Stimulated activated CD4-positive, alpha-beta T cell treated with anti-CD3 and anti-CD28 coated beads, Interleukin-12 subunit alpha, Interleukin-12 subunit beta, amount 100 ng/mL, for 4 hours (primary cell): ENCODE results near the gene UQCRQ.

Experiments
- DNase-seq: peaks from one replicate; pipeline ENCODE4 v3.0.0-alpha.2; 2020

UQCRQ gene

DNA sequence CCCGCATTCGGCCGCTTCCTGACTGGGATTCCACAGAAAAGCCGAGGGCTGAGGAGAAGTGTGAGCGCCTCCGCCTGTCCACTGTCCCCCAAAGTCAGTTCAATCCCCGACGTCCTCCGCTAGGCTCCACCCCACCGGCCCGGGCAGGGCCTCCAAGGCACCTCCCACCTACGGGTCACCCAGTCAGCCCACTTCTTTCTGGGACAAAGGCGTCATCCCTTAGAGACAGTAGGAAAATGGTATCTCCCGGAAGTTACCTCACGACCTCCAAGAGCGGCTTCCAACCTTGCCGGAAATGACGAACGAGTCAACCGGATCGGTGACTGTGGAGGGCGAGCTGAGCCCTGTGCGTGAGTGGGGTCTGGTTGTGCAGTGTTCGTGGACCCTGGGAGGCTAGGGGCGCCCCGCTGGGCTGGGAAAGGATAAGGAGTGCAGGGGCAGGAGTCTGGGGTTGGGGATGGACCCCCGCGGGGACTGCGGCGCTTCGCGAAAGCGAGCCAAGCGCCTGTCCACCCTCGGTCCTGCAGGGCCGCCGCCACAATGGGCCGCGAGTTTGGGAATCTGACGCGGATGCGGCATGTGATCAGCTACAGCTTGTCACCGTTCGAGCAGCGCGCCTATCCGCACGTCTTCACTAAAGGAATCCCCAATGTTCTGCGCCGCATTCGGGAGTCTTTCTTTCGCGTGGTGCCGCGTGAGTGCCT lies at the start of gene UQCRQ, which contains the start of gene GDF9:
Gene UQCRQ (plus strand): TSS at position 301 of the 704 bp plus-strand sequence. CDS start 240 bp downstream, at position 541.
Gene GDF9 (minus strand): TSS at position 128 of the 704 bp plus-strand sequence. CDS start 1,936 bp downstream, outside the sequence.
- peak; percentile 79 for DNase-seq

DNA sequence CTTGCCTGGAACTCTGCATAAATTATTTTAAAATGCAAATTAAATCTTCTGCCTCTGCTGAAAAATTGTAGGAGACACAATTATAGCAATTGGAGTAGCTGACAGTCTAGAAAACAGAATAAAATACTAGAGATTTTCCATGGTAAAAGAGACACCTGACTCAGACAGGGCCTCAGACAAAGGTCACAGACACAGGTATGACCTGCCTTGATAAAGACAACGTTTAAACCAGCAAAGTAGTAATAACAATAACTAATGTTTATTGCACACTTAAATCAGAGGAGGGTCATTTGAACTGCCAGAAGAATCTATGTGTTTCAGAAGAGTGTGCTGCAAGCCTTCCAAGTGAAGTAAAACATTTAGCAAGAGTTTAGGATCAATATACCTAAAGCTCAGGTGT lies 49.4 kb upstream of the UQCRQ start:
- DNase-seq: no peak

DNA sequence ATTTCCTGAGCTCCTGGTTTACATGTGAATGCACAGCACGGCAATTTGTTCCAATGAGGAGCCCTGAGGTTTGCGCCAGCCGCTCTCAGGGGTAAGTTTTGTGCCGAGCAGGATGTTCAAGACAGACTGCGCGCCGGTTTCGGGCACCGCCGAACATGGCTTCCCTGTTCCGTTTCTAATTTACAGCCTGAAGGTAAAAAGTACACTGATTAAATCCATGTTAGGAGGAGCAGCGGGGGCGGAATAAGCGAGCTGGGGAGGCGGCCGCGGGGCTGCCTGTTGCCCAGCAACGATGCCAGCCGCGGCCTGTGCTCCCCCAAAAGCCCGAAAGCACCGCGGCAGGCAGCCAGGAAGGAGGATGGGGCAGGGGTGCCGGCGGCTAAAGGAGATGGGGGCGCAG lies 47.0 kb upstream of the UQCRQ start:
- DNase-seq: no peak

DNA sequence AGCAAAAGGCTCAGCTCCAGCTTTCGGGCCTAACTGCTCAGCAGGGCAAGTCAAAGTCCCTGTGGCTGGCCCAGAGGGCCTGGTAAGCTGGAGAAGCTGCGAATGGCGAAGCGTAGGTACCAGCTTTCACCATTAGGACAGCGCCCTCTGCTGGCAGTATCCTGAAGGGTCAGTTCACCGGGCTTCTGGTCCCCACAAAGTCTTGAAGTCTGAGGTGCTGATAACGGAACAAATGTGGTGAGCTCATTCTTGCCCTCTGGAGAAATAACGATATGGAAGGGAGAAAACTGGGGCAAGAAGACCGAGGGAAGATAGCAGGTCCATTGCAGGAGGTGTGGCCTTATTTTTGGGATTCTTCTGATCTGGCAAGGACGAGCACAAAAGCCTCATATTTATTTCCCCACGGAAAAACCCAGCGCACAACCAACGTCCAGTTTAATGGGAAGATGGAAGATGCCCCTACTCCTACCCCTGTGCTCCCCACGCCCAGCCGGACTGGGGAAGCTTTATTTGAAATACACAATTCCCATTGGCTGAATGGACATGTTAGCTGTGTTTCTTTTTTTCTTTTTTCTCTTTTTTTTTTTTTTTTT lies 46.2 kb upstream of the UQCRQ start:
- peak; percentile 88 for DNase-seq

DNA sequence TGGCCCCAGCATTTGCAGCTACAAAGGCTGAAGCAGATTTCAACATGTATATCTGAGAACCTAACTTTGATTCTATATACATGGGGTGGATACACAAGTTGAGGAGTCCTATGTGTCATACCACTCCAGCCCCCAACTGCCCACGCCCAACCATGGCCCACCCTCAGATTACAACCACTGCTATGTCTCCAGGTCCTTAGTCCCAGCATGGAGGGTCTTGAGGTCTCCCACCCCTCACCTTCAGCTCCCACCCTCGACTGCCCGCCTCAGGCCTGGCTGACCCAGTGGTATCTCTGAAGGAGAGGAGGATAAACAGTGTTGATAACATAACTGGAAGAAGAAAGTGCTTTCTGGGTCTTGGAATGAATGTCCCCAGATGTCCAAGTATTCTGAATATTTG lies 45.1 kb upstream of the UQCRQ start:
- DNase-seq: no peak

- DNase-seq: no peak
These were observed 44.7 kb upstream of the UQCRQ start for GRCh38 chr5:132821791-132822190.

DNA sequence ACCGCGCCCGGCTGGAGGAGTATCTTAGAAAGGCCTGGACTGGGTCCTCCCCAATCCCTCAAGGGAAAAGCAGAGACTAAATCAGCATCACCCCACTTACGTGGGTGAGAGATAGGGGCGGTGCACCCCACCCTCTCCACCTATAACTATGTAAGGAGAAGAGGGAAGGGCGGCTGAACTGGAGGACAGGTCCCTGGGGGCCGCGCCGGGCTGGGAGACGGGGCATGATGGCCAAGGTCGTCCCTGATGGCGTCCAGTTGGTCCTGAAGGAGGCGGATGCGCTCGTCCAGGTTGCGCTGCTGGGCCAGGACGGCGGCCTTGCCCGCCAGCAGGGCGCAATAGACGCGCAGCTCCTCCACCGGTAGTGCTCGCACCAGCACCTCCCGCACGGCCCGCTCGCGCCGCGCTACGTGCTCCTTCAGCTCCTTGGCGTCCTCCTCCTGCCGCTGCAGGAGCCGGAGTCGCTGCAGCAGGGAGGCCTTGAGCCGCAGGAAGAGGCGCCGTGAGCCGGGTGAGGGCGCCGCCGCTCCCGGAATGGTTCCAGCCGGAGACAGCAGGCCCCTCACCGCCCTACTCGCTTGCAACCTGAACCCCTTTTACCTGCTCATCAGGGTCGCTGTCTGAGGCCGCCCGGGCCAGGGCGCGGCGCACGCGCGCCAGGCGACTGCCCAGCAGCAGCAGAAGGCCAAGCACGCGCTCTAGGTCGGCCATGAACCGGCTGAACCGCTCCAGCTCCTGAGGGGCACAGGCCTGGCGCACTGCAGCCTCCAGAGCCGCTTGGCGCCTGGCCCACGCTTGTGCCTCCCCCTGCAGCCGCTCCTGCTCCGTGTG lies 43.6 kb upstream of the UQCRQ start:
- no peak for DNase-seq

DNA sequence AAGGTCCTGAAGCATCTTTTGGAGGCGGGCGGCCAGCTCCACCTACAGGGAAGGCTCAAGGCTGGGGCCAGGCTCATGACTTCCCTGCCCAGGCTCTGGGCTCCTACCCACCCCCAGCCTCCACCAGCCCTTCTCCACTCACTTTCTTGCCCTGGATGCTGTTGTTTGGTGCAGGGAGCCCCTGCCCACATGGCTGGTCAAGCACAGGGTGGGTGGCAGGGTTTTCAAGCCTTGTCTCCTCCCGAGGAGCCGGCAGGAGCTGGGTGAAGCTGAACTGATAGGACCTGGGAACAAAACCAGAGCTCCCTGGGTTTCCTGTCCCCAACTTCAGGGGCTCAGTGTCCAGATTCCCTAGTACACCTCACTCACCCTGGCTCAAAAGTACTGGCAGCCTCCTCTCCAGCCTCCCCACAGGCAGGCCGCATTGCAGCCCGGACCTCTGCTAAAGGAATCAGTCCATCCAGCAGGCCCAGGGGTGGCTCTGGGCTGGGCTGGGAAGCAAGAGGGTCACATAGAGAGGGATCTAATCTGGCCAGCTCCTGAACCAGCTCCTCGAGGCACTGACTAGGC lies 42.9 kb upstream of the UQCRQ start:
- DNase-seq: no peak

GRCh38 chr5:132824426-132824825 lies 42.0 kb upstream of the UQCRQ start:
- DNase-seq: no peak

DNA sequence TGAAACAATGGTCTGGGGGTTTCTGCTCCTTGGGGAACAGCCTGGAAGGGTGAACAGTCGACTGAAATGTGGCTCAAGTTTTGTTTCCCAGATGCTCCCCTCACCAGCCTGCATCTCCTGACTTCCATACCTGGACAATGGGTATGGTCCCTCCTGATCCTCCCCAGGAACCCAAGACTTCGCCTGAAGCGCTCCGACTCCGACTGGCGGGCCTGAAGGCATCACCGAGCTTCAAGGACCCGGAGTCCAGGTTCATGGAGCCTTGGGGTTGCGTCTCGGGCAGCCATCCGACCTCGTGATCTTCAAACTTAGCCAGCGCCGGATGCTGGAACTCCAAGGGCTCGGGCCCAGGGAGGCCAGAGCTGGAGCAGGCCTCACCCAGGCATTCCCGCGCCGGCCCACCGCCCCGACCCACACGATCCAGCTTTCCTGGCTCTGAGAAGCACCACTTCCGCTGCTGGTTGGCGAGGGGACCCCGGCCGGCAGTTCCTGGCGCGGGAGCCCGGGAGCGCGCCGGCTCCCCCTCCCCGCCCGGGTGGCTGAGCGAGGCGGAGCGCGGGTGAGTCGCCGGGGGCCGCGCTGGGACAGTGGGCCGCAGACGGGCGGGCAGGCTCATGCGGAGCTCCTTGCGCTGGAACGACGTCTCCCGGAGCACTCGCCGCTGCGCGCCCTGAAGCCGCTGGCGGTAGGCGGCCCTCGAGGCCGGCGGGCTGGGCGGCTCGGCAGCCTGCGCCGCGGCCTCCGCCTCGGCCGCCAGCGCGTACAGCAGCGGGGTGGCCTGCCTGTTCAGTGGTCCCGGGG lies 41.2 kb upstream of the UQCRQ start:
- DNase-seq: no peak

- no peak for DNase-seq
These were observed 40.5 kb upstream of the UQCRQ start for GRCh38 chr5:132825834-132826391.

- no peak for DNase-seq
These were observed 39.9 kb upstream of the UQCRQ start for GRCh38 chr5:132826424-132827082.

- no peak for DNase-seq
These were observed 38.3 kb upstream of the UQCRQ start for GRCh38 chr5:132827943-132828673.

- no peak for DNase-seq
These were observed 37.5 kb upstream of the UQCRQ start for GRCh38 chr5:132828846-132829494.

DNA sequence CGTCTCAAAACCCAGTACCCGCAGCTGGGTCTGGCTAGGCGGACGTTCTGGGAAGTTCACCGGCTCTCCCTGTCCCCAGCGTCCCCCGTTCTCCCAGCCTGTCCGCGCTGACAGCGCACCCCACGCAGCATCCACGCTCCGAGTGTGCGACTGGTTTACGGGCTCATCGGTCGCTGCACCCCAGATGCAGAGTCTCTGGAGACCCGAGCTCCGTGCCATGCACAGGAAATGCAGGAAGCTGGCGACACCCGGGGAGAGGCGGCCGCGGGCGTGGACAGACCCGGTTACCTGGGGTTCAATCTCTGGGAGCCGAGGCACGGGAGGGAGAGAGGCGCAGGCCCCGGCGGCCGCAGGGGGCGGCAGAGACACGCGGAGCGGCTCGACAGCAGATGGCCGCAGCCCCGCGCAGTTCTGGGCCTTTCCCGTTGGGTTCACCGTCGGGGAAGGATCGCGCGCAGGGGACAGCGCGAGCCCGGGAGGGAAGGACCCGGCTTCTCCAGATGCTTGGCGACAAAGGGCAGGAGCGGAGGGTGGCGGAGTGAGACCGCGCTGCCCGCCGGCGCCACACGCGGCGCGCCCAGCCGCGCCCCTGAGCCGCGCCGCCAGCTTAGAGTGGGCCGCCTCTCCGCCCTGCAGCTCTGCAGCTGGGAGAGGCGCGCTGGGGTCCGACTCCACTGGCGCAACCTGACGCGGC lies 36.6 kb upstream of the UQCRQ start:
- peak; percentile 71 for DNase-seq

- DNase-seq: no peak
These were observed 35.9 kb upstream of the UQCRQ start, which contains the start of gene SHROOM1 for GRCh38 chr5:132830436-132831094. Gene SHROOM1, minus strand, starts transcription at chr5:132830647. Its CDS starts 4,507 bp downstream, at chr5:132826140.

- no peak for DNase-seq
These were observed 35.2 kb upstream of the UQCRQ start for GRCh38 chr5:132831095-132831860.

- DNase-seq: no peak
These were observed 33.8 kb upstream of the UQCRQ start for GRCh38 chr5:132832612-132833011.
